Panc1 (cell line): ENCODE results near the gene PARVG. TPM values are rescaled to one million over a fixed set of nuclear protein-coding genes. Genes with fewer than 3 reads are reported as not detected.

Source experiments
- ATAC-seq: fragments of 200-7000 bp; cut with Tn5 transposase; 2 replicates; pipeline ENCODE4 v1.9.1; 2020; ENCODE audit warnings: mild to moderate bottlenecking, moderate library complexity
- BruUV-seq: library from RNA; stranded (reverse); fragments of 400-500 nt; replicated peaks from 2 replicates; lab custom pipeline; 2021; lab: Mats Ljungman, UMichigan
- CTCF ChIA-PET: fragments of 300-600 bp; sonication (Branson Sonifier 250); formaldehyde crosslinking; loops from one replicate; lab custom pipeline; 2022; ENCODE audit warnings: antibody characterized with exemption; lab: Charles Lee
- POLR2A ChIA-PET: fragments of 300-600 bp; sonication (Branson Sonifier 250); formaldehyde crosslinking; loops from one replicate; lab custom pipeline; 2022; ENCODE audit warnings: antibody characterized with exemption; lab: Charles Lee
- DNase-seq: peaks from one replicate; pipeline ENCODE4 v3.0.0-alpha.2; 2010; ENCODE audit warnings: low read depth, low spot score
- H3K27ac ChIP-seq: 2 replicates; pipeline ENCODE4 v1.5.1; 2011; ENCODE audit warnings: mild to moderate bottlenecking, low read length, inconsistent platforms
- H3K27me3 ChIP-seq: fragments of 200-500 bp; sonication (Bioruptor generic); 2 replicates; pipeline ENCODE4 v1.6.0; 2014; ENCODE audit warnings: low read length, inconsistent platforms; ENCODE audit not compliant: control insufficient read depth, insufficient read depth
- H3K36me3 ChIP-seq: fragments of 200-500 bp; sonication (Bioruptor generic); 2 replicates; pipeline ENCODE4 v1.5.1; 2014; ENCODE audit warnings: inconsistent platforms, mild to moderate bottlenecking, low read length, moderate library complexity; ENCODE audit not compliant: control insufficient read depth, insufficient read depth
- H3K4me1 ChIP-seq: 2 replicates; pipeline ENCODE4 v1.5.1; 2011; ENCODE audit warnings: inconsistent platforms, mild to moderate bottlenecking, low read length, moderate library complexity; ENCODE audit not compliant: control insufficient read depth, insufficient read depth
- H3K4me3 ChIP-seq, 2 experiments: 2 replicates each; pipeline ENCODE4 v1.5.1; 2011 to 2012; ENCODE audit warnings: low read depth in 2 of 2, low read length in 2 of 2, mild to moderate bottlenecking in 2 of 2, inconsistent platforms in 1 of 2, moderate library complexity in 1 of 2
- H3K9me3 ChIP-seq: fragments of 200-500 bp; sonication (Bioruptor generic); 2 replicates; pipeline ENCODE4 v1.5.1; 2014; ENCODE audit warnings: low read depth, mild to moderate bottlenecking, inconsistent platforms, low read length, moderate library complexity; ENCODE audit not compliant: control insufficient read depth, insufficient read depth
- CTCF ChIP-seq: fragments of 450-650 bp; IDR thresholded peaks from 2 replicates; pipeline ENCODE4 v1.5.1; 2017; ENCODE audit warnings: mild to moderate bottlenecking
- POLR2AphosphoS5 ChIP-seq: IDR thresholded peaks from 2 replicates; pipeline ENCODE4 v1.6.1; 2012; ENCODE audit warnings: mild to moderate bottlenecking, low read depth, low read length, moderate library complexity
- SIN3A ChIP-seq: IDR thresholded peaks from 2 replicates; pipeline ENCODE4 v1.6.1; 2012; ENCODE audit warnings: low read depth, mild to moderate bottlenecking, low read length, moderate library complexity, borderline replicate concordance; ENCODE audit not compliant: insufficient read depth
- TCF7L2 ChIP-seq: IDR thresholded peaks from 2 replicates; pipeline ENCODE4 v1.6.1; 2011; ENCODE audit warnings: mild to moderate bottlenecking, low read depth, low read length, inconsistent platforms
- in situ Hi-C: cut with HindIII; loops from 2 replicates; pipeline ENCODE4 v1.10.0; 2016; ENCODE audit warnings: low sequenced_read_pairs, low pct_unique_long_range_greater_than_20kb
- intact Hi-C: fragments of 100-400 bp; cut with micrococcal nuclease; formaldehyde crosslinking; loops from one replicate; pipeline ENCODE4 v1.10.0; 2022; ENCODE audit not compliant: unreplicated experiment
- total RNA-seq: library from RNA; stranded (reverse); gene quantifications from one replicate; pipeline ENCODE4 v1.2.1, GENCODE V29; 2021; ENCODE audit not compliant: unreplicated experiment
- TF ChIP-seq, protein P1 (sequence below), 2 experiments: IDR thresholded peaks; 2 replicates each; pipeline ENCODE4 v1.6.1; 2011 to 2012; ENCODE audit warnings: low read depth in 2 of 2, control low read depth in 1 of 2, low read length in 1 of 2, mild to moderate bottlenecking in 1 of 2, moderate library complexity in 1 of 2; ENCODE audit not compliant: insufficient read depth in 1 of 2

Gene PARVG
- total RNA-seq, 1 experiment from 2014 or later: 0.21 TPM

DNA sequence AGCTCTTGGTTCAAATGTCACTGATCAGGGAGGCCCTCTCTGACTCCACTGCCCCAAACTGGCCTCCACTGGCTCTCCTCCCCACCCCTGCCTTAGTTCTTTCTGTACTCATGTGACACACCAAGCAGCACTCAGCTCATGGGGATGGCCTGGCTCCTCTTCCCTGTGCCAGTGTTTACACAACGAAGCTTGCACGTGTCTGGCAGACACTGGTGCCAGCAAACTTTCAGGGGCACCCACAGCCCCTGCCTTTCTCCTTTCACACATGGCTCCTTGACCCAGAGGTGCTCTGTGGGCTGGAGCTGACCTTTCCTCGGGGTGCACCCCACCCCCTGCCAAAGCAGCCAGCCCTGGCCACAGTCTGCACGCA lies 37.6 kb upstream of the PARVG start:
- no peak overlapping the region for H3K4me3 ChIP-seq
- ChIA-PET CTCF (no interaction called here), POLR2A (no interaction called here)
- intact Hi-C loops (no loop called here), in situ Hi-C loops (no loop called here)
- H3K27ac ChIP-seq: no peak overlapping the region
- DNase-seq (no peak), ATAC-seq (no peak)
- TF ChIP-seq POLR2AphosphoS5 (no peak), CTCF (no peak), SIN3A (no peak), TCF7L2 (no peak)
- TF ChIP-seq, protein P1, sequence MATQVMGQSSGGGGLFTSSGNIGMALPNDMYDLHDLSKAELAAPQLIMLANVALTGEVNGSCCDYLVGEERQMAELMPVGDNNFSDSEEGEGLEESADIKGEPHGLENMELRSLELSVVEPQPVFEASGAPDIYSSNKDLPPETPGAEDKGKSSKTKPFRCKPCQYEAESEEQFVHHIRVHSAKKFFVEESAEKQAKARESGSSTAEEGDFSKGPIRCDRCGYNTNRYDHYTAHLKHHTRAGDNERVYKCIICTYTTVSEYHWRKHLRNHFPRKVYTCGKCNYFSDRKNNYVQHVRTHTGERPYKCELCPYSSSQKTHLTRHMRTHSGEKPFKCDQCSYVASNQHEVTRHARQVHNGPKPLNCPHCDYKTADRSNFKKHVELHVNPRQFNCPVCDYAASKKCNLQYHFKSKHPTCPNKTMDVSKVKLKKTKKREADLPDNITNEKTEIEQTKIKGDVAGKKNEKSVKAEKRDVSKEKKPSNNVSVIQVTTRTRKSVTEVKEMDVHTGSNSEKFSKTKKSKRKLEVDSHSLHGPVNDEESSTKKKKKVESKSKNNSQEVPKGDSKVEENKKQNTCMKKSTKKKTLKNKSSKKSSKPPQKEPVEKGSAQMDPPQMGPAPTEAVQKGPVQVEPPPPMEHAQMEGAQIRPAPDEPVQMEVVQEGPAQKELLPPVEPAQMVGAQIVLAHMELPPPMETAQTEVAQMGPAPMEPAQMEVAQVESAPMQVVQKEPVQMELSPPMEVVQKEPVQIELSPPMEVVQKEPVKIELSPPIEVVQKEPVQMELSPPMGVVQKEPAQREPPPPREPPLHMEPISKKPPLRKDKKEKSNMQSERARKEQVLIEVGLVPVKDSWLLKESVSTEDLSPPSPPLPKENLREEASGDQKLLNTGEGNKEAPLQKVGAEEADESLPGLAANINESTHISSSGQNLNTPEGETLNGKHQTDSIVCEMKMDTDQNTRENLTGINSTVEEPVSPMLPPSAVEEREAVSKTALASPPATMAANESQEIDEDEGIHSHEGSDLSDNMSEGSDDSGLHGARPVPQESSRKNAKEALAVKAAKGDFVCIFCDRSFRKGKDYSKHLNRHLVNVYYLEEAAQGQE (IDR thresholded peaks at IDR 0.05; ENCODE audit: insufficient read depth in 1 of 2, low read depth in 2 of 2, low read length in 1 of 2): no peak
- BruUV-seq: no TSS peak
- no peaks in the 10 kb centered on the region for H3K36me3 ChIP-seq
- no peaks in the 10 kb centered on the region for H3K9me3 ChIP-seq
- no peaks in the 10 kb centered on the region for H3K27me3 ChIP-seq
- H3K4me1 ChIP-seq: no peaks in the 10 kb centered on the region

- ChIA-PET POLR2A (no interaction called here), CTCF (no interaction called here)
- intact Hi-C loops: no loop called here
- BruUV-seq: no TSS peak
- H3K4me3 ChIP-seq: no peak overlapping the region
- H3K27ac ChIP-seq: no peak overlapping the region
- no peaks in the 10 kb centered on the region for H3K36me3 ChIP-seq
- ATAC-seq (no peak), DNase-seq (no peak)
- H3K27me3 ChIP-seq: no peaks in the 10 kb centered on the region
- TF ChIP-seq TCF7L2 (no peak), CTCF (no peak)
- TF ChIP-seq, protein P1 (IDR thresholded peaks at IDR 0.05; ENCODE audit: insufficient read depth in 1 of 2, low read depth in 2 of 2, low read length in 1 of 2): no peak
- no peaks in the 10 kb centered on the region for H3K4me1 ChIP-seq
- no peaks in the 10 kb centered on the region for H3K9me3 ChIP-seq
- in situ Hi-C loops: no loop called here
Measured at GRCh38 chr22:44143579-44143978, 37.1 kb upstream of the PARVG start.
